Parietal lobe (tissue), 2 donors: Measurements from ENCODE around the gene RNFT1. TPM values are rescaled to one million over a fixed set of nuclear protein-coding genes. Genes with fewer than 3 reads are reported as not detected.

Experiments used
- small RNA-seq: library from RNA; depleted of rRNA; stranded (forward); fragments of <200 nt; gene quantifications from one replicate; pipeline ENCODE3, GENCODE V24; 2014; ENCODE audit warnings: low replicate concordance
- total RNA-seq: library from RNA; depleted of rRNA; stranded (reverse); fragments of >200 nt; gene quantifications from one replicate; pipeline ENCODE4 v1.2.3, GENCODE V29; 2014

RNFT1 gene
- 25.4 TPM for total RNA-seq

GRCh38 chr17:59964482-59965328 lies at the start of gene RNFT1:
TSS of gene RNFT1 (minus strand) at chr17:59964740. CDS start at chr17:59964663, 77 bp downstream.

Small RNA genes within 50 kb of the gene (small RNA-seq; reads per million reads assigned to genes)
- not detected for gene RPS29P21

Other genes with a start within 250 kb of the RNFT1 start
- gene TUBD1, start 71.8 kb downstream of the RNFT1 start, total RNA-seq: 11.6 TPM
- 62.3 TPM for gene RPS6KB1, start 71.6 kb downstream of the RNFT1 start, total RNA-seq
- 28.5 TPM for gene HEATR6, start 114.2 kb upstream of the RNFT1 start, total RNA-seq
- not detected for gene CA4, start 185.2 kb upstream of the RNFT1 start, total RNA-seq